HepG2 (cell line): Measurements from ENCODE around the gene REPIN1. TPM values are rescaled to one million over a fixed set of nuclear protein-coding genes. Genes with fewer than 3 reads are reported as not detected.
A peak's percentile ranks its signal among the peaks of the same experiment; 100 is the strongest.

ENCODE experiments used
- ATAC-seq: fragments of 200-7000 bp; cut with Tn5 transposase; 3 replicates; pipeline ENCODE4 v1.9.1; 2020; ENCODE audit warnings: mild to moderate bottlenecking, moderate library complexity
- BruUV-seq: library from RNA; stranded (reverse); fragments of 400-500 nt; replicated peaks from 2 replicates; lab custom pipeline; 2021; lab: Mats Ljungman, UMichigan
- CTCF ChIA-PET: fragments of 300-600 bp; formaldehyde crosslinking; extraction: SDS; loops from one replicate; lab custom pipeline; 2021; ENCODE audit warnings: low total read pairs, inconsistent platforms, low intra/inter-chr PET ratio; lab: Yijun Ruan, JAX
- POLR2A ChIA-PET: fragments of 350-600 bp; sonication (Branson Sonifier 250); formaldehyde crosslinking; loops from one replicate; lab custom pipeline; 2020; ENCODE audit warnings: antibody characterized with exemption, inconsistent platforms; lab: Yijun Ruan, JAX
- DNase-seq: peaks from one replicate; pipeline ENCODE4 v3.0.0-alpha.2; 2015; ENCODE audit warnings: low spot score
- FAIRE-seq: peaks from 3 replicates; lab custom pipeline; 2011; peaks lifted over from hg19 to GRCh38; lab: Jason Lieb, UNC
- H2AFZ ChIP-seq: one replicate; pipeline ENCODE4 v1.6.1; 2011; ENCODE audit warnings: low read length, inconsistent platforms
- H3K27ac ChIP-seq: fragments of 300-600 bp; 3 replicates; pipeline ENCODE4 v1.8.0; 2011; ENCODE audit warnings: mixed run types, mild to moderate bottlenecking, mixed read lengths, low read length, inconsistent platforms; ENCODE audit not compliant: insufficient read depth; ENCODE audit errors: extremely low read length
- H3K27me3 ChIP-seq, 2 experiments: fragments of 200-600 bp in 1 of 2; 2 replicates in 1 of 2; 3 replicates in 1 of 2; pipeline versions ENCODE4 v1.6.0 to v1.8.0; 2011; ENCODE audit warnings: low read length in 2 of 2, mild to moderate bottlenecking in 2 of 2, moderate library complexity in 2 of 2, inconsistent platforms in 1 of 2; ENCODE audit not compliant: insufficient read depth in 2 of 2, control insufficient read depth in 1 of 2
- H3K36me3 ChIP-seq, 2 experiments: fragments of 200-600 bp in 1 of 2; replicated peaks in 1 of 2; 2 replicates in 1 of 2; 3 replicates in 1 of 2; pipeline versions ENCODE4 v1.5.1 to v1.8.0; 2011; ENCODE audit warnings: low read length in 2 of 2, inconsistent platforms in 1 of 2; ENCODE audit not compliant: insufficient read depth in 2 of 2, control insufficient read depth in 1 of 2
- H3K4me1 ChIP-seq: 2 replicates; pipeline ENCODE4 v1.5.1; 2012; ENCODE audit warnings: low read length, inconsistent platforms; ENCODE audit not compliant: insufficient read depth
- H3K4me2 ChIP-seq: 2 replicates; pipeline ENCODE4 v1.6.0; 2011; ENCODE audit warnings: low read depth, low read length, inconsistent platforms
- H3K4me3 ChIP-seq, 3 experiments: fragments of 200-600 bp in 1 of 3; sonication (generic), shearing (Covaris generic) in 1 of 3; replicated peaks in 1 of 3; 2 replicates each; pipeline ENCODE4 v1.5.1; 2011 to 2016; ENCODE audit warnings: low read length in 3 of 3, inconsistent platforms in 2 of 3, low read depth in 2 of 3, mild to moderate bottlenecking in 2 of 3, control low read depth in 1 of 3, mixed read lengths in 1 of 3; ENCODE audit not compliant: insufficient read depth in 1 of 3
- H3K79me2 ChIP-seq: one replicate; pipeline ENCODE4 v1.6.1; 2011; ENCODE audit warnings: low read length, inconsistent platforms; ENCODE audit not compliant: insufficient read depth
- H3K9ac ChIP-seq: 2 replicates; pipeline ENCODE4 v1.6.0; 2011; ENCODE audit warnings: mild to moderate bottlenecking, low read depth, low read length, inconsistent platforms; ENCODE audit not compliant: insufficient read depth
- H3K9me3 ChIP-seq: 2 replicates; pipeline ENCODE4 v1.5.1; 2012; ENCODE audit warnings: mild to moderate bottlenecking, low read length
- H4K20me1 ChIP-seq: 2 replicates; pipeline ENCODE4 v1.6.0; 2011; ENCODE audit warnings: inconsistent platforms, mild to moderate bottlenecking, low read length, moderate library complexity; ENCODE audit not compliant: insufficient read depth
- NR2F6 ChIP-seq, 2 experiments: IDR thresholded peaks; 2 replicates each; pipeline ENCODE4 v1.6.1; 2016; ENCODE audit warnings: antibody characterized with exemption in 1 of 2, mild to moderate bottlenecking in 1 of 2
- RAD21 ChIP-seq: fragments of 450-650 bp; formaldehyde crosslinking; IDR thresholded peaks from 2 replicates; pipeline ENCODE4 v1.5.0; 2020; ENCODE audit warnings: mild to moderate bottlenecking
- STAT6 ChIP-seq: sonication (generic); formaldehyde crosslinking; IDR thresholded peaks from 2 replicates; pipeline ENCODE4 v1.4.0; 2020; ENCODE audit warnings: missing genetic modification reagents, mild to moderate bottlenecking, borderline replicate concordance
- YEATS2 ChIP-seq: sonication (generic); formaldehyde crosslinking; IDR thresholded peaks from 2 replicates; pipeline ENCODE4 v1.4.0; 2020; ENCODE audit warnings: missing genetic modification reagents, borderline replicate concordance
- ZNF558 ChIP-seq: sonication (generic); formaldehyde crosslinking; IDR thresholded peaks from 2 replicates; pipeline ENCODE4 v1.9.0; 2022; ENCODE audit warnings: mild to moderate bottlenecking, missing genetic modification reagents, borderline replicate concordance
- WGBS: methylation state at CpG from one replicate; pipeline ENCODE4 v1.1.6; 2017; ENCODE audit warnings: low lambda C conversion rate; 5-methylcytosine and 5-hydroxymethylcytosine counted together
- in situ Hi-C: cut with HindIII; loops from 2 replicates; pipeline ENCODE4 v1.10.0; 2017; ENCODE audit warnings: low pct_unique_long_range_greater_than_20kb; ENCODE audit not compliant: extremely low pct_ligation_motif_present
- intact Hi-C: fragments of 100-400 bp; cut with micrococcal nuclease; formaldehyde crosslinking; loops from one replicate; pipeline ENCODE4 v1.10.0; 2022; ENCODE audit not compliant: unreplicated experiment
- polyA plus RNA-seq, 8 experiments: library from polyadenylated mRNA; depleted of rRNA in 3 of 8; stranded (reverse) in 7 of 8; unstranded in 1 of 8; fragments of >200 nt; fragmentation: Illumina TruSeq in 4 of 8; extraction: Trizol in 4 of 8; gene quantifications; 2 replicates each; pipeline versions ENCODE4 v1.2.1 to v1.2.3, GENCODE V29; 2011 to 2016; ENCODE audit warnings: low read depth in 4 of 8, missing spikeins in 1 of 8, mixed read lengths in 1 of 8; ENCODE audit not compliant: insufficient read depth in 1 of 8
- total RNA-seq, 5 experiments: library from RNA; depleted of rRNA; stranded (reverse); fragments of >200 nt; fragmentation: Illumina TruSeq; extraction: Trizol; gene quantifications; 2 replicates each; pipeline ENCODE4 v1.2.3, GENCODE V29; 2016; ENCODE audit warnings: low read depth in 1 of 5
- TF ChIP-seq, protein P1 (sequence below), 2 experiments: sonication (generic) in 1 of 2; formaldehyde crosslinking in 1 of 2; IDR thresholded peaks; 2 replicates each; pipeline versions ENCODE4 v1.6.1 to v1.9.0; 2014 to 2022; ENCODE audit warnings: antibody characterized with exemption in 1 of 2, borderline replicate concordance in 1 of 2, inconsistent platforms in 1 of 2, low read depth in 1 of 2, missing genetic modification reagents in 1 of 2
- TF ChIP-seq, protein P2 (sequence below): sonication (generic); formaldehyde crosslinking; IDR thresholded peaks from 2 replicates; pipeline ENCODE4 v1.5.0; 2020; ENCODE audit warnings: missing genetic modification reagents

Gene REPIN1
- total and polyA plus RNA-seq, 2 of the 13 experiments (the other 11 are each of a cell fraction or from before 2014, with no cell fraction given) = 69.9 to 108 TPM

GRCh38 chr7:150367677-150368095 lies 936 bp upstream of the REPIN1 start (continued):
- TF ChIP-seq, protein P1, sequence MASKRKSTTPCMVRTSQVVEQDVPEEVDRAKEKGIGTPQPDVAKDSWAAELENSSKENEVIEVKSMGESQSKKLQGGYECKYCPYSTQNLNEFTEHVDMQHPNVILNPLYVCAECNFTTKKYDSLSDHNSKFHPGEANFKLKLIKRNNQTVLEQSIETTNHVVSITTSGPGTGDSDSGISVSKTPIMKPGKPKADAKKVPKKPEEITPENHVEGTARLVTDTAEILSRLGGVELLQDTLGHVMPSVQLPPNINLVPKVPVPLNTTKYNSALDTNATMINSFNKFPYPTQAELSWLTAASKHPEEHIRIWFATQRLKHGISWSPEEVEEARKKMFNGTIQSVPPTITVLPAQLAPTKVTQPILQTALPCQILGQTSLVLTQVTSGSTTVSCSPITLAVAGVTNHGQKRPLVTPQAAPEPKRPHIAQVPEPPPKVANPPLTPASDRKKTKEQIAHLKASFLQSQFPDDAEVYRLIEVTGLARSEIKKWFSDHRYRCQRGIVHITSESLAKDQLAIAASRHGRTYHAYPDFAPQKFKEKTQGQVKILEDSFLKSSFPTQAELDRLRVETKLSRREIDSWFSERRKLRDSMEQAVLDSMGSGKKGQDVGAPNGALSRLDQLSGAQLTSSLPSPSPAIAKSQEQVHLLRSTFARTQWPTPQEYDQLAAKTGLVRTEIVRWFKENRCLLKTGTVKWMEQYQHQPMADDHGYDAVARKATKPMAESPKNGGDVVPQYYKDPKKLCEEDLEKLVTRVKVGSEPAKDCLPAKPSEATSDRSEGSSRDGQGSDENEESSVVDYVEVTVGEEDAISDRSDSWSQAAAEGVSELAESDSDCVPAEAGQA (IDR thresholded peaks at IDR 0.05; ENCODE audit: low read depth) = no peak
- TF ChIP-seq, protein P1 (CRISPR knock-in tag; IDR thresholded peaks at IDR 0.05; ENCODE audit: borderline replicate concordance) = no peak

GRCh38 chr7:150368884-150369747 lies 494 bp downstream of the REPIN1 start:
- Histone ChIP-seq H3K4me1 (peaks cover 43% of the 10 kb centered on the region), H3K4me3 (peak overlapping the region; percentile 68 to 84 (median 82)), H3K9ac (peak overlapping the region; percentile 95), H3K4me2 (peak overlapping the region; percentile 99), H3K79me2 (peaks cover 38% of the 10 kb centered on the region), H2AFZ (no peak overlapping the region), H3K27ac (peak overlapping the region; percentile 100), H4K20me1 (peaks cover 8% of the 10 kb centered on the region; the same call in 1 of the 2 replicates), H3K27me3 (no peaks in the 10 kb centered on the region), H3K9me3 (no peaks in the 10 kb centered on the region), H3K36me3 (peaks cover 5 to 27% of the 10 kb centered on the region in 2 experiments; a peak in 4 of 5 replicates)
- DNase-seq (peak; percentile 77), ATAC-seq (peak; percentile 79), FAIRE-seq (peak; percentile 40)
- WGBS = 2% methylated on average over 20 of the region's 58 CpGs
- intact Hi-C loops (loop anchor here (1.0 kb wide), 2 partner anchors 8 to 28 kb away; partner anchors contain the start of gene RARRES2), in situ Hi-C loops (no loop called here)
- ChIA-PET POLR2A (interaction anchor here (0.9 to 6.8 kb wide), 16 partner anchors 10 to 659 kb away, joined by 3 to 141 read pairs (median 8); partner anchors contain the start of genes ABCB8, ACTR3C, LRRC61 and RARRES2), CTCF (no interaction called here)
- BruUV-seq = no TSS peak
- TF ChIP-seq STAT6 (CRISPR knock-in tag) (no peak), NR2F6 (IDR thresholded peaks at IDR 0.05) (0 out of 2 replicates have a peak, but pooled peaks have one; percentile 37), NR2F6 (CRISPR knock-in tag; IDR thresholded peaks at IDR 0.05) (no peak), ZNF558 (CRISPR knock-in tag) (0 out of 2 replicates have a peak, but pooled peaks have one; percentile 1), YEATS2 (CRISPR knock-in tag) (peak; percentile 10; the same call in 1 of the 2 replicates), RAD21 (CRISPR knock-in tag) (no peak; the same call in none of the 2 replicates)
- TF ChIP-seq, protein P2, sequence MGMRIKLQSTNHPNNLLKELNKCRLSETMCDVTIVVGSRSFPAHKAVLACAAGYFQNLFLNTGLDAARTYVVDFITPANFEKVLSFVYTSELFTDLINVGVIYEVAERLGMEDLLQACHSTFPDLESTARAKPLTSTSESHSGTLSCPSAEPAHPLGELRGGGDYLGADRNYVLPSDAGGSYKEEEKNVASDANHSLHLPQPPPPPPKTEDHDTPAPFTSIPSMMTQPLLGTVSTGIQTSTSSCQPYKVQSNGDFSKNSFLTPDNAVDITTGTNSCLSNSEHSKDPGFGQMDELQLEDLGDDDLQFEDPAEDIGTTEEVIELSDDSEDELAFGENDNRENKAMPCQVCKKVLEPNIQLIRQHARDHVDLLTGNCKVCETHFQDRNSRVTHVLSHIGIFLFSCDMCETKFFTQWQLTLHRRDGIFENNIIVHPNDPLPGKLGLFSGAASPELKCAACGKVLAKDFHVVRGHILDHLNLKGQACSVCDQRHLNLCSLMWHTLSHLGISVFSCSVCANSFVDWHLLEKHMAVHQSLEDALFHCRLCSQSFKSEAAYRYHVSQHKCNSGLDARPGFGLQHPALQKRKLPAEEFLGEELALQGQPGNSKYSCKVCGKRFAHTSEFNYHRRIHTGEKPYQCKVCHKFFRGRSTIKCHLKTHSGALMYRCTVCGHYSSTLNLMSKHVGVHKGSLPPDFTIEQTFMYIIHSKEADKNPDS (CRISPR knock-in tag) = 0 out of 2 replicates have a peak, but pooled peaks have one; percentile 0
